HepG2 (cell line): Measurements from ENCODE around the gene DRC7. TPM values are rescaled to one million over a fixed set of nuclear protein-coding genes. Genes with fewer than 3 reads are reported as not detected.

Experiments used
- CREM ChIP-seq, 2 experiments: sonication (generic) in 1 of 2; formaldehyde crosslinking in 1 of 2; IDR thresholded peaks; 2 replicates each; pipeline versions ENCODE4 v1.4.0 to v1.6.1; 2016 to 2020; ENCODE audit warnings: antibody characterized with exemption in 1 of 2, mild to moderate bottlenecking in 1 of 2, missing genetic modification reagents in 1 of 2
- ETV5 ChIP-seq: IDR thresholded peaks from 2 replicates; pipeline ENCODE4 v1.6.1; 2018; ENCODE audit warnings: missing biosample characterization, missing genetic modification reagents, inconsistent platforms, borderline replicate concordance
- FOXK1 ChIP-seq: sonication (generic); formaldehyde crosslinking; IDR thresholded peaks from 2 replicates; pipeline ENCODE4 v1.4.0; 2020; ENCODE audit warnings: low read depth, missing genetic modification reagents, borderline replicate concordance
- IKZF4 ChIP-seq: sonication (generic); formaldehyde crosslinking; IDR thresholded peaks from 2 replicates; pipeline ENCODE4 v1.5.1; 2020; ENCODE audit warnings: borderline replicate concordance, mild to moderate bottlenecking, low read depth, missing genetic modification reagents; ENCODE audit errors: not compliant biosample characterization
- KDM5B ChIP-seq: sonication (generic); formaldehyde crosslinking; IDR thresholded peaks from 2 replicates; pipeline ENCODE4 v1.4.0; 2020; ENCODE audit warnings: missing genetic modification reagents, mild to moderate bottlenecking, borderline replicate concordance
- KLF12 ChIP-seq: sonication (generic); formaldehyde crosslinking; IDR thresholded peaks from 2 replicates; pipeline ENCODE4 v1.4.0; 2020; ENCODE audit warnings: missing genetic modification reagents, borderline replicate concordance
- NFE2 ChIP-seq: sonication (generic); formaldehyde crosslinking; IDR thresholded peaks from 2 replicates; pipeline ENCODE4 v1.4.0; 2020; ENCODE audit warnings: missing genetic modification reagents
- NR2F6 ChIP-seq, 2 experiments: IDR thresholded peaks; 2 replicates each; pipeline ENCODE4 v1.6.1; 2016; ENCODE audit warnings: antibody characterized with exemption in 1 of 2, mild to moderate bottlenecking in 1 of 2
- PBX2 ChIP-seq: IDR thresholded peaks from 2 replicates; pipeline ENCODE4 v1.6.1; 2016; ENCODE audit warnings: control low read depth
- POGK ChIP-seq: sonication (generic); formaldehyde crosslinking; conservative IDR thresholded peaks from 2 replicates; pipeline ENCODE4 v1.8.0; 2022; ENCODE audit warnings: mild to moderate bottlenecking, moderate library complexity, missing genetic modification reagents
- RBFOX2 ChIP-seq: fragments of 200-400 bp; formaldehyde crosslinking; IDR thresholded peaks from 2 replicates; pipeline ENCODE4 v1.6.1; 2017; ENCODE audit warnings: low read depth, mild to moderate bottlenecking, low read length
- RBM39 ChIP-seq: fragments of 200-400 bp; formaldehyde crosslinking; IDR thresholded peaks from one replicate; pipeline ENCODE4 v1.6.1; 2018; ENCODE audit warnings: antibody characterized with exemption, mild to moderate bottlenecking, low read depth, low read length; ENCODE audit not compliant: poor library complexity, severe bottlenecking
- RFX5 ChIP-seq: IDR thresholded peaks from 2 replicates; pipeline ENCODE4 v1.6.1; 2011; ENCODE audit warnings: low read depth, low read length, improper control_type of control experiment
- SALL1 ChIP-seq: sonication (generic); formaldehyde crosslinking; IDR thresholded peaks from 2 replicates; pipeline ENCODE4 v1.8.0; 2022; ENCODE audit warnings: mild to moderate bottlenecking, missing genetic modification reagents
- SALL2 ChIP-seq: sonication (generic); formaldehyde crosslinking; IDR thresholded peaks from 2 replicates; pipeline ENCODE4 v1.8.1; 2023; ENCODE audit warnings: mild to moderate bottlenecking, missing genetic modification reagents, inconsistent platforms
- TSC22D2 ChIP-seq: sonication (generic); formaldehyde crosslinking; IDR thresholded peaks from 2 replicates; pipeline ENCODE4 v1.5.1; 2020; ENCODE audit warnings: missing genetic modification reagents, mild to moderate bottlenecking, borderline replicate concordance
- ZNF230 ChIP-seq: sonication (generic); formaldehyde crosslinking; IDR thresholded peaks from 2 replicates; pipeline ENCODE4 v1.4.0; 2020; ENCODE audit warnings: mild to moderate bottlenecking, missing genetic modification reagents
- ZNF260 ChIP-seq: sonication (generic); formaldehyde crosslinking; IDR thresholded peaks from 2 replicates; pipeline ENCODE4 v1.4.0; 2020; ENCODE audit warnings: missing genetic modification reagents, low read depth, mild to moderate bottlenecking, borderline replicate concordance
- ZNF552 ChIP-seq: sonication (generic); formaldehyde crosslinking; IDR thresholded peaks from 2 replicates; pipeline ENCODE4 v1.9.0; 2022; ENCODE audit warnings: missing genetic modification reagents, mild to moderate bottlenecking, borderline replicate concordance
- ZNF556 ChIP-seq: sonication (generic); formaldehyde crosslinking; IDR thresholded peaks from 2 replicates; pipeline ENCODE4 v1.4.0; 2020; ENCODE audit warnings: mild to moderate bottlenecking, missing genetic modification reagents, borderline replicate concordance
- ZNF629 ChIP-seq: sonication (generic); formaldehyde crosslinking; conservative IDR thresholded peaks from 2 replicates; pipeline ENCODE4 v1.5.0; 2020; ENCODE audit warnings: missing genetic modification reagents
- polyA plus RNA-seq, 8 experiments: library from polyadenylated mRNA; depleted of rRNA in 3 of 8; stranded (reverse) in 7 of 8; unstranded in 1 of 8; fragments of >200 nt; fragmentation: Illumina TruSeq in 4 of 8; extraction: Trizol in 4 of 8; gene quantifications; 2 replicates each; pipeline versions ENCODE4 v1.2.1 to v1.2.3, GENCODE V29; 2011 to 2016; ENCODE audit warnings: low read depth in 4 of 8, missing spikeins in 1 of 8, mixed read lengths in 1 of 8; ENCODE audit not compliant: insufficient read depth in 1 of 8
- total RNA-seq, 5 experiments: library from RNA; depleted of rRNA; stranded (reverse); fragments of >200 nt; fragmentation: Illumina TruSeq; extraction: Trizol; gene quantifications; 2 replicates each; pipeline ENCODE4 v1.2.3, GENCODE V29; 2016; ENCODE audit warnings: low read depth in 1 of 5
- TF ChIP-seq, protein P1 (sequence below): sonication (generic); formaldehyde crosslinking; IDR thresholded peaks from 2 replicates; pipeline ENCODE4 v1.4.0; 2020; ENCODE audit warnings: missing genetic modification reagents, borderline replicate concordance

Gene DRC7
- total and polyA plus RNA-seq, 2 of the 13 experiments (the other 11 are each of a cell fraction or from before 2014, with no cell fraction given): 2.7 to 3.4 TPM

DNA sequence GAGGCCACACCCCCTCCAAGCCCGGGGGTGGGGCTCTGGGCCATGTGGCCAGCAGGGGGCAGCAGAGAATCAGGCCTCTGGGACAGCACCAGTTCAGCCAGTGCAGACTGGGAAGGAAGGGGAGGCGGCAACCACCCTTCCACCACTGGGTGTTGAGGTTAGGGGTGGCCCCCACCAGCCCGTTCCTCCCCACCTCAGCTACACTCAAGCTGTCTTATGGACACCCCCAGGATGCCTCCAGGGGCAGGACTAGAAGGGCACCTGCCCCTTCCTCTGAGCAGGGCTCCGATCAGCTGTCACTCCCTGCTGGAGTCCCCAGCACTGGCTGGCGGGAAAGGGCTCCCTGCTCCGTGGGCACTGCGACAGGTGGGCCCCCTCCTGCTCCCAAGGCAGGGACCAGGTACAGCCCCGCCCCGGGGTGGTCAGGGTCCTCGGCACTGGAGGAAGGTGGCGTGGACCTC lies 62.8 kb downstream of the DRC7 start (continued):
- TF ChIP-seq, protein P1, sequence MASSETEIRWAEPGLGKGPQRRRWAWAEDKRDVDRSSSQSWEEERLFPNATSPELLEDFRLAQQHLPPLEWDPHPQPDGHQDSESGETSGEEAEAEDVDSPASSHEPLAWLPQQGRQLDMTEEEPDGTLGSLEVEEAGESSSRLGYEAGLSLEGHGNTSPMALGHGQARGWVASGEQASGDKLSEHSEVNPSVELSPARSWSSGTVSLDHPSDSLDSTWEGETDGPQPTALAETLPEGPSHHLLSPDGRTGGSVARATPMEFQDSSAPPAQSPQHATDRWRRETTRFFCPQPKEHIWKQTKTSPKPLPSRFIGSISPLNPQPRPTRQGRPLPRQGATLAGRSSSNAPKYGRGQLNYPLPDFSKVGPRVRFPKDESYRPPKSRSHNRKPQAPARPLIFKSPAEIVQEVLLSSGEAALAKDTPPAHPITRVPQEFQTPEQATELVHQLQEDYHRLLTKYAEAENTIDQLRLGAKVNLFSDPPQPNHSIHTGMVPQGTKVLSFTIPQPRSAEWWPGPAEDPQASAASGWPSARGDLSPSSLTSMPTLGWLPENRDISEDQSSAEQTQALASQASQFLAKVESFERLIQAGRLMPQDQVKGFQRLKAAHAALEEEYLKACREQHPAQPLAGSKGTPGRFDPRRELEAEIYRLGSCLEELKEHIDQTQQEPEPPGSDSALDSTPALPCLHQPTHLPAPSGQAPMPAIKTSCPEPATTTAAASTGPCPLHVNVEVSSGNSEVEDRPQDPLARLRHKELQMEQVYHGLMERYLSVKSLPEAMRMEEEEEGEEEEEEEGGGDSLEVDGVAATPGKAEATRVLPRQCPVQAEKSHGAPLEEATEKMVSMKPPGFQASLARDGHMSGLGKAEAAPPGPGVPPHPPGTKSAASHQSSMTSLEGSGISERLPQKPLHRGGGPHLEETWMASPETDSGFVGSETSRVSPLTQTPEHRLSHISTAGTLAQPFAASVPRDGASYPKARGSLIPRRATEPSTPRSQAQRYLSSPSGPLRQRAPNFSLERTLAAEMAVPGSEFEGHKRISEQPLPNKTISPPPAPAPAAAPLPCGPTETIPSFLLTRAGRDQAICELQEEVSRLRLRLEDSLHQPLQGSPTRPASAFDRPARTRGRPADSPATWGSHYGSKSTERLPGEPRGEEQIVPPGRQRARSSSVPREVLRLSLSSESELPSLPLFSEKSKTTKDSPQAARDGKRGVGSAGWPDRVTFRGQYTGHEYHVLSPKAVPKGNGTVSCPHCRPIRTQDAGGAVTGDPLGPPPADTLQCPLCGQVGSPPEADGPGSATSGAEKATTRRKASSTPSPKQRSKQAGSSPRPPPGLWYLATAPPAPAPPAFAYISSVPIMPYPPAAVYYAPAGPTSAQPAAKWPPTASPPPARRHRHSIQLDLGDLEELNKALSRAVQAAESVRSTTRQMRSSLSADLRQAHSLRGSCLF (CRISPR knock-in tag): no peak
- no peak for TF ChIP-seq ZNF260 (CRISPR knock-in tag)
- TF ChIP-seq ZNF629: no peak
- no peak for TF ChIP-seq NFE2 (CRISPR knock-in tag)
- peak; percentile 53 for TF ChIP-seq RBM39
- TF ChIP-seq CREM (IDR thresholded peaks at IDR 0.05): no peak
- TF ChIP-seq CREM (CRISPR knock-in tag; IDR thresholded peaks at IDR 0.05): no peak
- TF ChIP-seq ETV5 (CRISPR knock-in tag): no peak; the same call in 1 of the 2 replicates
- no peak for TF ChIP-seq IKZF4 (CRISPR knock-in tag)
- TF ChIP-seq FOXK1: peak; percentile 44; the same call in 1 of the 2 replicates
- TF ChIP-seq PBX2 (CRISPR knock-in tag): no peak
- TF ChIP-seq SALL2 (CRISPR knock-in tag): no peak
- no peak for TF ChIP-seq NR2F6 (IDR thresholded peaks at IDR 0.05)
- TF ChIP-seq NR2F6 (CRISPR knock-in tag; IDR thresholded peaks at IDR 0.05): peak; percentile 47; the same call in 1 of the 2 replicates
- peak; percentile 62 for TF ChIP-seq SALL1
- 0 out of 2 replicates have a peak, but pooled peaks have one; percentile 78 for TF ChIP-seq ZNF230 (CRISPR knock-in tag)
- TF ChIP-seq KDM5B (CRISPR knock-in tag): peak; percentile 62; the same call in 1 of the 2 replicates
- TF ChIP-seq RBFOX2: no peak
- peak; percentile 62; the same call in 1 of the 2 replicates for TF ChIP-seq TSC22D2 (CRISPR knock-in tag)
- TF ChIP-seq KLF12 (CRISPR knock-in tag): no peak
- no peak for TF ChIP-seq ZNF552 (CRISPR knock-in tag)
- no peak for TF ChIP-seq RFX5
- 0 out of 2 replicates have a peak, but pooled peaks have one; percentile 40 for TF ChIP-seq POGK
- TF ChIP-seq ZNF556: 0 out of 2 replicates have a peak, but pooled peaks have one; percentile 68
